Keratinocyte (primary cell): ENCODE results near the gene FHIT. TPM values are rescaled to one million over a fixed set of nuclear protein-coding genes. Genes with fewer than 3 reads are reported as not detected.

ENCODE experiments used
- DNase-seq: peaks from one replicate; pipeline ENCODE4 v3.0.0-alpha.2; 2011; ENCODE audit warnings: low read depth, missing footprints, low spot score
- FAIRE-seq: peaks from 2 replicates; lab custom pipeline; 2011; peaks lifted over from hg19 to GRCh38; lab: Jason Lieb, UNC
- H2AFZ ChIP-seq: 2 replicates; pipeline ENCODE4 v1.6.0; 2012; ENCODE audit warnings: low read length, control low read depth, inconsistent platforms; ENCODE audit not compliant: control insufficient read depth
- H3K27ac ChIP-seq: 2 replicates; pipeline ENCODE4 v1.5.1; 2011; ENCODE audit warnings: low read length; ENCODE audit not compliant: control insufficient read depth, insufficient read depth
- H3K27me3 ChIP-seq: 3 replicates; pipeline ENCODE4 v1.6.0; 2011; ENCODE audit warnings: low read length; ENCODE audit not compliant: control insufficient read depth, insufficient read depth; ENCODE audit errors: extremely low read depth
- H3K36me3 ChIP-seq, 2 experiments: 2 replicates in 1 of 2; 3 replicates in 1 of 2; pipeline ENCODE4 v1.5.1; 2011; ENCODE audit warnings: low read length in 2 of 2, mild to moderate bottlenecking in 1 of 2; ENCODE audit not compliant: control insufficient read depth in 2 of 2, insufficient read depth in 2 of 2; ENCODE audit errors: extremely low read depth in 1 of 2
- H3K4me1 ChIP-seq: 3 replicates; pipeline ENCODE4 v1.5.1; 2011; ENCODE audit warnings: low read length; ENCODE audit not compliant: control insufficient read depth, insufficient read depth; ENCODE audit errors: extremely low read depth
- H3K4me2 ChIP-seq: 3 replicates; pipeline ENCODE4 v1.6.0; 2011; ENCODE audit warnings: low read depth, low read length; ENCODE audit not compliant: control insufficient read depth, insufficient read depth; ENCODE audit errors: extremely low read depth
- H3K4me3 ChIP-seq, 3 experiments: fragments of 200-600 bp in 1 of 3; sonication (generic) in 1 of 3; 2 replicates in 2 of 3; 3 replicates in 1 of 3; pipeline ENCODE4 v1.5.1; 2011 to 2016; ENCODE audit warnings: low read length in 3 of 3, mild to moderate bottlenecking in 3 of 3, control low read depth in 2 of 3, inconsistent platforms in 1 of 3, low read depth in 1 of 3, mixed read lengths in 1 of 3, mixed run types in 1 of 3, moderate library complexity in 1 of 3; ENCODE audit not compliant: control insufficient read depth in 2 of 3, insufficient read depth in 2 of 3; ENCODE audit errors: extremely low read depth in 1 of 3
- H3K79me2 ChIP-seq: 2 replicates; pipeline ENCODE4 v1.6.0; 2012; ENCODE audit warnings: low read length; ENCODE audit not compliant: control insufficient read depth, insufficient read depth
- H3K9ac ChIP-seq: 3 replicates; pipeline ENCODE4 v1.6.0; 2011; ENCODE audit warnings: low read length; ENCODE audit not compliant: control insufficient read depth, insufficient read depth; ENCODE audit errors: extremely low read depth
- H3K9me1 ChIP-seq: 3 replicates; pipeline ENCODE4 v1.6.0; 2011; ENCODE audit warnings: low read length; ENCODE audit not compliant: control insufficient read depth, insufficient read depth; ENCODE audit errors: extremely low read depth
- H3K9me3 ChIP-seq: 2 replicates; pipeline ENCODE4 v1.5.1; 2012; ENCODE audit warnings: low read depth, low read length; ENCODE audit not compliant: control insufficient read depth
- H4K20me1 ChIP-seq: 3 replicates; pipeline ENCODE4 v1.6.0; 2011; ENCODE audit warnings: low read length; ENCODE audit not compliant: control insufficient read depth, insufficient read depth; ENCODE audit errors: extremely low read depth
- CTCF ChIP-seq, 3 experiments: IDR thresholded peaks in 1 of 3; conservative IDR thresholded peaks in 1 of 3; optimal IDR thresholded peaks in 1 of 3; 2 replicates in 2 of 3; 3 replicates in 1 of 3; pipeline versions ENCODE3 to v1.5.1; 2011; ENCODE audit warnings: low read length in 3 of 3, mild to moderate bottlenecking in 3 of 3, moderate library complexity in 2 of 3, control low read depth in 1 of 3, inconsistent platforms in 1 of 3; ENCODE audit not compliant: insufficient read depth in 2 of 3; ENCODE audit errors: extremely low read depth in 1 of 3
- EZH2 ChIP-seq: IDR thresholded peaks from one replicate; pipeline ENCODE4 v1.6.1; 2012; ENCODE audit warnings: inconsistent platforms, mild to moderate bottlenecking, low read length, moderate library complexity
- dilution Hi-C: fragments of 300-500 bp; cut with MboI; formaldehyde crosslinking; loops from one replicate; pipeline ENCODE4 v1.7.0; 2020; ENCODE audit warnings: low sequenced_read_pairs; ENCODE audit not compliant: extremely low pct_ligation_motif_present
- polyA plus RNA-seq, 5 experiments: library from polyadenylated mRNA; depleted of rRNA in 3 of 5; stranded (reverse) in 3 of 5; stranded (forward) in 1 of 5; unstranded in 1 of 5; fragments of >200 nt; gene quantifications; 1 replicate in 1 of 5; 2 replicates in 3 of 5; 3 replicates in 1 of 5; pipeline versions ENCODE4 v1.2.1 to v1.2.3, GENCODE V29; 2011 to 2012; ENCODE audit warnings: missing spikeins in 2 of 5, low read depth in 1 of 5, low replicate concordance in 1 of 5

The FHIT gene
- polyA plus RNA-seq, 1 donor (not counting 4 experiments of a cell fraction or from before 2014, with no cell fraction given), result 2.2 TPM

- Histone ChIP-seq H2AFZ (no peak overlapping the region), H3K79me2 (no peaks in the 10 kb centered on the region), H3K9me3 (no peaks in the 10 kb centered on the region), H3K4me2 (no peak overlapping the region), H3K27me3 (no peaks in the 10 kb centered on the region), H3K4me1 (no peaks in the 10 kb centered on the region), H3K36me3 (no peaks in the 10 kb centered on the region), H3K27ac (no peak overlapping the region), H3K4me3 (no peak overlapping the region), H3K9me1 (no peaks in the 10 kb centered on the region), H4K20me1 (no peaks in the 10 kb centered on the region), H3K9ac (no peak overlapping the region)
- TF ChIP-seq EZH2 (no peak), CTCF (optimal IDR thresholded peaks at IDR 0.05 in 1 of 3, IDR thresholded peaks at IDR 0.05 in 1 of 3, conservative IDR thresholded peaks at IDR 0.05 in 1 of 3; ENCODE audit: extremely low read depth in 1 of 3, insufficient read depth in 2 of 3, low read length in 3 of 3) (no peak)
- DNase-seq, result no peak
- dilution Hi-C loops, result no loop called here
- no peak for FAIRE-seq
Measured at GRCh38 chr3:60514085-60514649, 737.1 kb downstream of the FHIT start.

GRCh38 chr3:60513241-60513640 lies 738.0 kb downstream of the FHIT start:
- H3K27me3 ChIP-seq, result no peaks in the 10 kb centered on the region
- H3K4me2 ChIP-seq, result no peak overlapping the region
- no peaks in the 10 kb centered on the region for H3K9me3 ChIP-seq
- no peaks in the 10 kb centered on the region for H4K20me1 ChIP-seq
- H3K9me1 ChIP-seq, result no peaks in the 10 kb centered on the region
- H3K79me2 ChIP-seq, result no peaks in the 10 kb centered on the region
- no peak for DNase-seq
- no peak overlapping the region for H3K27ac ChIP-seq
- no peaks in the 10 kb centered on the region for H3K4me1 ChIP-seq
- no peak overlapping the region for H3K4me3 ChIP-seq
- no peak for FAIRE-seq
- no peak overlapping the region for H3K9ac ChIP-seq
- no peaks in the 10 kb centered on the region for H3K36me3 ChIP-seq
- dilution Hi-C loops, result no loop called here
- no peak overlapping the region for H2AFZ ChIP-seq
- TF ChIP-seq EZH2 (no peak), CTCF (optimal IDR thresholded peaks at IDR 0.05 in 1 of 3, IDR thresholded peaks at IDR 0.05 in 1 of 3, conservative IDR thresholded peaks at IDR 0.05 in 1 of 3; ENCODE audit: extremely low read depth in 1 of 3, insufficient read depth in 2 of 3, low read length in 3 of 3) (no peak)
